ENCODE measurements around the gene ADSS1.

The ADSS1 gene

GRCh38 chr14:104758981-104759969 is 35.2 kb downstream of the ADSS1 start:
- H3K4me3 ChIP-seq (replicated peaks; ENCODE audit: low read depth, low read length) = no peak overlapping the region

GRCh38 chr14:104765517-104765916 is 41.5 kb downstream of the ADSS1 start:
- TF ChIP-seq CTCF (IDR thresholded peaks at IDR 0.05; ENCODE audit: low read length, missing control alignments) = no peak
- no peak overlapping the region for H3K4me3 ChIP-seq (replicated peaks; ENCODE audit: low read depth, low read length)
- no peak for DNase-seq (ENCODE audit: low read depth)

More at GRCh38 chr14:104758981-104759969, 35.2 kb downstream of the ADSS1 start:
- no peak for DNase-seq (ENCODE audit: low read depth)
- no peak for TF ChIP-seq CTCF (IDR thresholded peaks at IDR 0.05; ENCODE audit: low read length, missing control alignments)

- DNase-seq (ENCODE audit: low read depth) = no peak
- TF ChIP-seq CTCF (IDR thresholded peaks at IDR 0.05; ENCODE audit: low read length, missing control alignments) = no peak
Observed at GRCh38 chr14:104766256-104766862, 42.3 kb downstream of the ADSS1 start.

GRCh38 chr14:104766863-104767633 is 43.0 kb downstream of the ADSS1 start:
- no peak for DNase-seq (ENCODE audit: low read depth)
- H3K4me3 ChIP-seq (replicated peaks; ENCODE audit: low read depth, low read length) = no peak overlapping the region
- no peak for TF ChIP-seq CTCF (IDR thresholded peaks at IDR 0.05; ENCODE audit: low read length, missing control alignments)

More at GRCh38 chr14:104766256-104766862, 42.3 kb downstream of the ADSS1 start:
- H3K4me3 ChIP-seq (replicated peaks; ENCODE audit: low read depth, low read length) = no peak overlapping the region

GRCh38 chr14:104767634-104767918 is 43.5 kb downstream of the ADSS1 start:
- no peak for DNase-seq (ENCODE audit: low read depth)
- H3K4me3 ChIP-seq (replicated peaks; ENCODE audit: low read depth, low read length) = no peak overlapping the region
- no peak for TF ChIP-seq CTCF (IDR thresholded peaks at IDR 0.05; ENCODE audit: low read length, missing control alignments)

GRCh38 chr14:104768437-104769323 is 44.7 kb downstream of the ADSS1 start:
- no peak overlapping the region for H3K4me3 ChIP-seq (replicated peaks; ENCODE audit: low read depth, low read length)
- peak; percentile 76 for TF ChIP-seq CTCF (IDR thresholded peaks at IDR 0.05; ENCODE audit: low read length, missing control alignments)
- DNase-seq (ENCODE audit: low read depth) = peak; percentile 83

Data from fibroblast of pulmonary artery (primary cell).